ENCODE data around the gene ADAM8. TPM values are rescaled to one million over a fixed set of nuclear protein-coding genes. Genes with fewer than 3 reads are reported as not detected.
A peak's percentile ranks its signal among the peaks of the same experiment; 100 is the strongest.
"Not testable (repeated sequence)": the region's sequence is repeated elsewhere in the genome, so short reads cannot be mapped to it uniquely, and the experiment has no call there.

Gene ADAM8
- total RNA-seq, 2 donors from 2014 or later, result 3.7 to 5.5 TPM

DNA sequence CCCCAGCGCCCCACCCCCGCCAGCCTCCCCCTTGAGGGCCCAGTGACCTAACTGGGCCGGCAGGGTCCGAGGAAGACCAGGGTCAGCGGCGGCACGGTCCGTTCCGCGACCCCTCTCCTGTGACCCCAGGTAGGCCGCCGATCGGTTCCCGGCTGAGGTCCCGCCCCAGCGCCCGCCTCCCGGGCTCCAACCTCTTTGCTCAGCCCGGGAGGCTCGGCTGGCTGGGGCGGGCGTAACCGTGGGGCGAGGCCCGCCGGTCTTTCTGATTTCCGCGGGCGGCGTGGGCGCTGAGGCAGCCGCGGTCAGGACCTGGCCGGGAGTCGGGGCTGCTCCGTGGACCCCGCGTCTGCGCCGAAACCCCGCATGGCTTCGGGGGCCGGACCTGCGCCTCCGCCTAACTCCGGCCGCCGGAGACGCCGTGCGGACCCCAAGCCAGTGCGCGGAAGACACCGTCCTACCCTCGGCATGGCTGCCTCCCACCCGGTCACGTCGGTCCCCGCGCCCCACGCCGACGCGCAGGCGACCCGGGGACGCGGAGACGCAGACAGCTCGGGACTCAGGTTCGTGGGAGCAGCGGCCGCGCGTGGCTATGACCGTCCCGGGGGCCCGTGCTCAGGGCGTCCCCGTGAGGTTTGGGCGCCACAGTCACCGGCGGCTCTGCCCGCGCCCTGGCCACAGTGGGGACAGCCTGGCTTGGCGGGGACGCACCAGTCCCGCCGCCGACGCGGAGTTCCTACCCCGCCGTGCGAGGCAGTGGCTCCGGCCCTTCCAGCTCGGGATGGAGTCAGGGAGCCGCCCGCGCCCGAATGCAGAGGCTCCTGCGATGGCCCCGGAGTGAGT lies 40.0 kb downstream of the ADAM8 start:
- H3K36me3 Mint-ChIP-seq (ENCODE audit: low read depth), result peaks cover 12% of the 10 kb centered on the region
- H3K9me3 Mint-ChIP-seq, result no peaks in the 10 kb centered on the region
- H3K4me1 Mint-ChIP-seq, result peaks cover 12% of the 10 kb centered on the region
- peak overlapping the region; percentile 75 for H3K4me3 Mint-ChIP-seq
- Histone ChIP-seq H3K9me3 (ENCODE audit: control insufficient read depth, low read length) (no peaks in the 10 kb centered on the region), H3K4me1 (ENCODE audit: control insufficient read depth, insufficient read depth, low read length) (no peaks in the 10 kb centered on the region), H3K27ac (ENCODE audit: low read depth, low read length) (no peak overlapping the region), H3K4me3 (ENCODE audit: low read length) (peak overlapping the region; percentile 79), H3K9ac (ENCODE audit: extremely low read depth, low read length, poor library complexity, severe bottlenecking) (no peak overlapping the region), H3K36me3 (ENCODE audit: control insufficient read depth, insufficient read depth, low read length) (no peaks in the 10 kb centered on the region), H3K27me3 (ENCODE audit: control insufficient read depth, insufficient read depth, low read length, poor library complexity, severe bottlenecking) (peaks cover 67% of the 10 kb centered on the region)
- no peak overlapping the region for H3K27ac Mint-ChIP-seq
- TF ChIP-seq, protein P1, sequence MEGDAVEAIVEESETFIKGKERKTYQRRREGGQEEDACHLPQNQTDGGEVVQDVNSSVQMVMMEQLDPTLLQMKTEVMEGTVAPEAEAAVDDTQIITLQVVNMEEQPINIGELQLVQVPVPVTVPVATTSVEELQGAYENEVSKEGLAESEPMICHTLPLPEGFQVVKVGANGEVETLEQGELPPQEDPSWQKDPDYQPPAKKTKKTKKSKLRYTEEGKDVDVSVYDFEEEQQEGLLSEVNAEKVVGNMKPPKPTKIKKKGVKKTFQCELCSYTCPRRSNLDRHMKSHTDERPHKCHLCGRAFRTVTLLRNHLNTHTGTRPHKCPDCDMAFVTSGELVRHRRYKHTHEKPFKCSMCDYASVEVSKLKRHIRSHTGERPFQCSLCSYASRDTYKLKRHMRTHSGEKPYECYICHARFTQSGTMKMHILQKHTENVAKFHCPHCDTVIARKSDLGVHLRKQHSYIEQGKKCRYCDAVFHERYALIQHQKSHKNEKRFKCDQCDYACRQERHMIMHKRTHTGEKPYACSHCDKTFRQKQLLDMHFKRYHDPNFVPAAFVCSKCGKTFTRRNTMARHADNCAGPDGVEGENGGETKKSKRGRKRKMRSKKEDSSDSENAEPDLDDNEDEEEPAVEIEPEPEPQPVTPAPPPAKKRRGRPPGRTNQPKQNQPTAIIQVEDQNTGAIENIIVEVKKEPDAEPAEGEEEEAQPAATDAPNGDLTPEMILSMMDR (conservative IDR thresholded peaks at IDR 0.05), result no peak
- H3K27me3 Mint-ChIP-seq (ENCODE audit: insufficient read depth), result peaks cover 55% of the 10 kb centered on the region
- 1 to 2% methylated on average over 33 to 103 of the region's 103 CpGs for WGBS, 2 experiments (ENCODE audit: insufficient coverage in 1 of 2, insufficient read length in 1 of 2)
- DNase-seq, result peak; percentile 82

DNA sequence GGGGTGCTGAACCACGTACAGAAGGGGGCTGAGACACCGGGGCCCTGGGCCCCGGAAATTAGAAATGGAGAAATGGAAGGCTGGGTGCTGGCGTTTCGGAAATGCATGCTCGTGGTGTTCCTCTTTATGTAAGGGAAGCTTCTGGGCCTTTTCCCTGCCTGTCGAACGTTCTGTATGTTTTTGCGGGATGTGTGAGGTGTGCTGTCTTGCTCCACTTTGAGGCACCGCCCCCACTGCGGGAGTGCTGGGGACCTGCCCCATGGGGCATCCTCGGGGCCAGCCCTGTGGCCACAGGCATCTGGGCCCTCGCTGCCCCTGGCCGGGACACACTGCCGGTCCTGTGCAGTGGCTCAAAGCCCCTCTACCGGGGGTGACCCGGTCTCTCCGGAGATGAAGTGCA lies 40.7 kb downstream of the ADAM8 start:
- Histone ChIP-seq H3K27me3 (ENCODE audit: control insufficient read depth, insufficient read depth, low read length, poor library complexity, severe bottlenecking) (peaks cover 74% of the 10 kb centered on the region), H3K9ac (ENCODE audit: extremely low read depth, low read length, poor library complexity, severe bottlenecking) (no peak overlapping the region), H3K4me3 (ENCODE audit: low read length) (no peak overlapping the region), H3K4me1 (ENCODE audit: control insufficient read depth, insufficient read depth, low read length) (no peaks in the 10 kb centered on the region), H3K9me3 (ENCODE audit: control insufficient read depth, low read length) (no peaks in the 10 kb centered on the region), H3K36me3 (ENCODE audit: control insufficient read depth, insufficient read depth, low read length) (no peaks in the 10 kb centered on the region), H3K27ac (ENCODE audit: low read depth, low read length) (no peak overlapping the region)
- 8 to 11% methylated on average over 10 to 18 of the region's 18 CpGs for WGBS, 2 experiments (ENCODE audit: insufficient coverage in 1 of 2, insufficient read length in 1 of 2)
- Mint-ChIP-seq H3K9me3 (peaks cover 2% of the 10 kb centered on the region), H3K4me1 (peaks cover 14% of the 10 kb centered on the region), H3K27me3 (ENCODE audit: insufficient read depth) (peaks cover 61% of the 10 kb centered on the region), H3K27ac (no peak overlapping the region), H3K36me3 (ENCODE audit: low read depth) (peaks cover 7% of the 10 kb centered on the region), H3K4me3 (peak overlapping the region; percentile 75)
- DNase-seq, result peak; percentile 69
- TF ChIP-seq, protein P1 (conservative IDR thresholded peaks at IDR 0.05), result no peak

DNA sequence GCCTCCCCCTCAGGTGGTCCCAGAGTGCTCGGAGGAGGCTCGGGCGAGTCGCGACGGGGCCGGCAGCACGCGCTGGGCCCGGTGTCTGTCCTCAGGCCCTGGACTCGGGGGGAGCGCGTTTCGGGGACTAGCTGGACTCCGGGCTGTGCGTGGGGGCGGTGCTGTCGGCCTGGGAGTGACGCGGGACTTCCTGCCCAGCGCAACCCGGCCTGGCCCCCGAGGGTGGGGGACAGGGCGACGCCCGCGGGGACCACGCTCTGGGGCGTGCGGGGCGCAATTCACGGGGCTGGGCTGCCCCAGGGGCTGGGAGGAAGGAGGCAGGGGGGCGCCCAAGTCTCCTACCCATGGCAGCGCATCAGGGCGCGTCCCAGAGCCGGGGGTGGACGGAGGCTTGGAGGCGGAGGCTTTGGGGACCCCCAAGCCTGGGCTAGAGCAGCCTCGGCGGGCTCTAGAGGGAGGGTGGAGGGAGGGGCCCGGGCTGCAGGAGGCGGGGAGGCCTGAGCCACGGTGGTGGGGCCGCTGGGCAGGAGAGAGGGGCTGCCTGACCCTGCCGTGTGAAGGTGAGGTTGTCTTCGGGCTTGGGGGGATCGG lies 41.3 kb downstream of the ADAM8 start:
- Histone ChIP-seq H3K36me3 (ENCODE audit: control insufficient read depth, insufficient read depth, low read length) (no peaks in the 10 kb centered on the region), H3K27ac (ENCODE audit: low read depth, low read length) (no peak overlapping the region), H3K4me1 (ENCODE audit: control insufficient read depth, insufficient read depth, low read length) (no peaks in the 10 kb centered on the region), H3K4me3 (ENCODE audit: low read length) (no peak overlapping the region), H3K9ac (ENCODE audit: extremely low read depth, low read length, poor library complexity, severe bottlenecking) (no peak overlapping the region), H3K27me3 (ENCODE audit: control insufficient read depth, insufficient read depth, low read length, poor library complexity, severe bottlenecking) (peaks cover 80% of the 10 kb centered on the region), H3K9me3 (ENCODE audit: control insufficient read depth, low read length) (no peaks in the 10 kb centered on the region)
- peak; percentile 71 for DNase-seq
- Mint-ChIP-seq H3K36me3 (ENCODE audit: low read depth) (peaks cover 3% of the 10 kb centered on the region), H3K27ac (no peak overlapping the region), H3K4me3 (peak overlapping the region; percentile 75), H3K27me3 (ENCODE audit: insufficient read depth) (peaks cover 63% of the 10 kb centered on the region), H3K9me3 (peaks cover 2% of the 10 kb centered on the region), H3K4me1 (peaks cover 14% of the 10 kb centered on the region)
- WGBS, 2 experiments (ENCODE audit: insufficient coverage in 1 of 2, insufficient read length in 1 of 2), result 19% methylated on average over 48 of the region's 48 CpGs; no CpG with 5 or more reads in 1 of the 2 experiments
- TF ChIP-seq, protein P1 (conservative IDR thresholded peaks at IDR 0.05), result no peak

DNA sequence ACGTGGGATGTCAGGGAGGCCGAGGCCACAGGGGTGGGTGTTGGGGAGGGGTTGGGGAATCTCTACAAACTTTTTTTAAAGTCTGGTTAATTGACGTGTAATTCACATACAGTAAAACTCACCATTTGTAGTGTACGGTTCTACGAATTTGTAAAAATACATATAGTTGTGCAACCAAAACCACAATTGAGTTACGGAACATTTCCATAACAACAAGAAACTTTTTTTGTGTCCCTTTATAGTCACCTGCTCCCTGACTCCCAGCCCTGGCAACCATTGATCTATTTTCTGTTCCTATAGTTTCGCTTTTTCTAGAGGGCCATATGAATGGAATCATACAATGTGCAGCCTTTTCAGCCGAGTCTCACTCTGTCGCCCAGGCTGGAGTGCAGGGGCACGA lies 41.9 kb downstream of the ADAM8 start:
- H3K4me3 ChIP-seq (ENCODE audit: low read length); H3K9me3 ChIP-seq (ENCODE audit: control insufficient read depth, low read length); DNase-seq; H3K4me3 Mint-ChIP-seq; H3K36me3 ChIP-seq (ENCODE audit: control insufficient read depth, insufficient read depth, low read length); H3K27ac Mint-ChIP-seq; H3K9ac ChIP-seq (ENCODE audit: extremely low read depth, low read length, poor library complexity, severe bottlenecking); H3K27ac ChIP-seq (ENCODE audit: low read depth, low read length); H3K4me1 ChIP-seq (ENCODE audit: control insufficient read depth, insufficient read depth, low read length); H3K9me3 Mint-ChIP-seq; H3K36me3 Mint-ChIP-seq (ENCODE audit: low read depth): not testable (repeated sequence)
- H3K27me3 ChIP-seq (ENCODE audit: control insufficient read depth, insufficient read depth, low read length, poor library complexity, severe bottlenecking), result peaks cover 83% of the 10 kb centered on the region
- 87 to 100% methylated on average over 1 to 5 of the region's 10 CpGs for WGBS, 2 experiments (ENCODE audit: insufficient coverage in 1 of 2, insufficient read length in 1 of 2)
- Mint-ChIP-seq H3K4me1 (peaks cover 14% of the 10 kb centered on the region), H3K27me3 (ENCODE audit: insufficient read depth) (peaks cover 66% of the 10 kb centered on the region)
